Astrocyte (in vitro differentiated cells and primary cell): ENCODE measurements around the gene DCTN4. TPM values are rescaled to one million over a fixed set of nuclear protein-coding genes. Genes with fewer than 3 reads are reported as not detected.
A peak's percentile ranks its signal among the peaks of the same experiment; 100 is the strongest.
"Not testable (repeated sequence)": the region's sequence is repeated elsewhere in the genome, so short reads cannot be mapped to it uniquely, and the experiment has no call there.

ENCODE experiments used
- DNase-seq: peaks from one replicate; pipeline ENCODE4 v3.0.0-alpha.2; 2010; ENCODE audit warnings: low read depth
- FAIRE-seq: peaks from 2 replicates; lab custom pipeline; 2011; peaks lifted over from hg19 to GRCh38; lab: Jason Lieb, UNC
- H2AFZ ChIP-seq: 2 replicates; pipeline ENCODE4 v1.6.0; 2012; ENCODE audit warnings: low read depth, low read length, inconsistent platforms
- H3K27ac ChIP-seq: 2 replicates; pipeline ENCODE4 v1.5.1; 2011; ENCODE audit warnings: low read depth, low read length, inconsistent platforms
- H3K27me3 ChIP-seq: 2 replicates; pipeline ENCODE4 v1.6.0; 2011; ENCODE audit warnings: low read length, inconsistent platforms; ENCODE audit not compliant: insufficient read depth
- H3K36me3 ChIP-seq: 2 replicates; pipeline ENCODE4 v1.5.1; 2011; ENCODE audit warnings: low read length, inconsistent platforms; ENCODE audit not compliant: insufficient read depth
- H3K4me1 ChIP-seq: 2 replicates; pipeline ENCODE4 v1.5.1; 2011; ENCODE audit warnings: low read length, inconsistent platforms; ENCODE audit not compliant: insufficient read depth
- H3K4me2 ChIP-seq: 2 replicates; pipeline ENCODE4 v1.6.0; 2012; ENCODE audit warnings: low read length, inconsistent platforms
- H3K4me3 ChIP-seq: 2 replicates; pipeline ENCODE4 v1.5.1; 2011; ENCODE audit warnings: low read depth, mild to moderate bottlenecking, low read length, inconsistent platforms; ENCODE audit not compliant: insufficient read depth
- H3K79me2 ChIP-seq: 2 replicates; pipeline ENCODE4 v1.6.0; 2012; ENCODE audit warnings: mild to moderate bottlenecking, low read length, inconsistent platforms; ENCODE audit not compliant: insufficient read depth
- H3K9ac ChIP-seq: 2 replicates; pipeline ENCODE4 v1.6.0; 2012; ENCODE audit warnings: mild to moderate bottlenecking, low read length, inconsistent platforms
- H3K9me3 ChIP-seq: 2 replicates; pipeline ENCODE4 v1.5.1; 2012; ENCODE audit warnings: low read depth, mild to moderate bottlenecking, low read length, inconsistent platforms; ENCODE audit not compliant: insufficient read depth
- H4K20me1 ChIP-seq: 2 replicates; pipeline ENCODE4 v1.6.0; 2012; ENCODE audit warnings: low read length, inconsistent platforms; ENCODE audit not compliant: insufficient read depth
- H3K27ac Mint-ChIP-seq: one replicate; pipeline ENCODE4 v1.8.0; 2021; ENCODE audit warnings: mild to moderate bottlenecking, mixed read lengths; ENCODE audit not compliant: unreplicated experiment
- H3K27me3 Mint-ChIP-seq: one replicate; pipeline ENCODE4 v1.8.0; 2021; ENCODE audit warnings: low read depth, mixed read lengths; ENCODE audit not compliant: unreplicated experiment
- H3K36me3 Mint-ChIP-seq: one replicate; pipeline ENCODE4 v1.8.0; 2021; ENCODE audit warnings: low read depth, mixed read lengths; ENCODE audit not compliant: unreplicated experiment
- H3K4me1 Mint-ChIP-seq: one replicate; pipeline ENCODE4 v1.8.0; 2021; ENCODE audit warnings: low read depth, mixed read lengths; ENCODE audit not compliant: unreplicated experiment
- H3K4me3 Mint-ChIP-seq: one replicate; pipeline ENCODE4 v1.8.0; 2021; ENCODE audit warnings: mild to moderate bottlenecking, moderate library complexity, mixed read lengths; ENCODE audit not compliant: unreplicated experiment
- H3K9me3 Mint-ChIP-seq: one replicate; pipeline ENCODE4 v1.8.0; 2021; ENCODE audit warnings: mild to moderate bottlenecking, mixed read lengths; ENCODE audit not compliant: unreplicated experiment
- EZH2 ChIP-seq: IDR thresholded peaks from 2 replicates; pipeline ENCODE4 v1.6.1; 2012; ENCODE audit warnings: mild to moderate bottlenecking, low read length, inconsistent platforms; ENCODE audit not compliant: insufficient read depth
- total RNA-seq: library from RNA; stranded (reverse); gene quantifications from 2 replicates; pipeline ENCODE4 v1.2.1, GENCODE V29; 2021
- TF ChIP-seq, protein P1 (sequence below): IDR thresholded peaks from 2 replicates; pipeline ENCODE4 v1.5.1; 2011; ENCODE audit warnings: low read depth, mild to moderate bottlenecking, inconsistent platforms, low read length, moderate library complexity; ENCODE audit not compliant: insufficient read depth

The DCTN4 gene
- total RNA-seq, 1 donor from 2014 or later = 57.0 TPM

DNA sequence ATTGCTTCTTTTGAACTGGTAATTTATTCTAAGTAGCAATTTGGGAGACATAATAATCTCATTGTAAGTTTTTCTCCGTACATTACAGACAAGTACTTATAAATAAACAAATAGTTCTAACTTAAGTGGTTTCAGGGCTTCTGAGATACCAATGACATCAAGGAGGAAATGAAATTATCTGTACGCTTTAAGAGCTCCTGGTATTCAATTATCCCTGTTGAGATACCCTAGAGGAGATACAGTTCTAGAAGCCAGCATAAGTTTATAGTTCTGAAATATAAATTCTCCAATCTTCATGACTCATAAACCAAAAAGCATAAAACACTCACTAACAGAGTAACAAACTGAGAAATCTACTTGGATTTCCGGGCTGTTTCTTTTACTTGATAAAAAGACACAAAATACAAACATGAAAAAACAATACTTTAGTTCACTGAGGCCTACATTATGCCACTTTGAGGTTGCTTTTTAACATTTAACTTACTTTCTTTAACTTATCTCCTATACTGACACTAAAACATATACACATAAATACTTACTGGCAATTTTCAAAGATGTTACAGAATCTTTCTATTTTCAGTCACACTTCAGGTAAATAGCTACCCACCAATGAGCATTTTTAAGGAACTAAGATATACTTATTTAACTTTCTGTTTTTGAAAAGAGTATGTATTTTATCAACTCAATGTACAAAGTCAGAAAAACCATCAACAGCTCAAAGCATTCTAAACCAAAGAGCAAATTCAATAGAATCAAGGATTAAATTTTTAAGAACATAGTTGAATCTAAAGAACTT is 7.5 kb downstream of the DCTN4 start:
- H3K36me3 ChIP-seq = peaks cover 40% of the 10 kb centered on the region
- TF ChIP-seq, protein P1, sequence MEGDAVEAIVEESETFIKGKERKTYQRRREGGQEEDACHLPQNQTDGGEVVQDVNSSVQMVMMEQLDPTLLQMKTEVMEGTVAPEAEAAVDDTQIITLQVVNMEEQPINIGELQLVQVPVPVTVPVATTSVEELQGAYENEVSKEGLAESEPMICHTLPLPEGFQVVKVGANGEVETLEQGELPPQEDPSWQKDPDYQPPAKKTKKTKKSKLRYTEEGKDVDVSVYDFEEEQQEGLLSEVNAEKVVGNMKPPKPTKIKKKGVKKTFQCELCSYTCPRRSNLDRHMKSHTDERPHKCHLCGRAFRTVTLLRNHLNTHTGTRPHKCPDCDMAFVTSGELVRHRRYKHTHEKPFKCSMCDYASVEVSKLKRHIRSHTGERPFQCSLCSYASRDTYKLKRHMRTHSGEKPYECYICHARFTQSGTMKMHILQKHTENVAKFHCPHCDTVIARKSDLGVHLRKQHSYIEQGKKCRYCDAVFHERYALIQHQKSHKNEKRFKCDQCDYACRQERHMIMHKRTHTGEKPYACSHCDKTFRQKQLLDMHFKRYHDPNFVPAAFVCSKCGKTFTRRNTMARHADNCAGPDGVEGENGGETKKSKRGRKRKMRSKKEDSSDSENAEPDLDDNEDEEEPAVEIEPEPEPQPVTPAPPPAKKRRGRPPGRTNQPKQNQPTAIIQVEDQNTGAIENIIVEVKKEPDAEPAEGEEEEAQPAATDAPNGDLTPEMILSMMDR = no peak
- no peak for TF ChIP-seq EZH2
- no peak overlapping the region for H3K4me3 Mint-ChIP-seq
- H3K27ac Mint-ChIP-seq = no peak overlapping the region
- no peaks in the 10 kb centered on the region for H3K27me3 Mint-ChIP-seq
- no peak overlapping the region for H2AFZ ChIP-seq
- peaks cover 16% of the 10 kb centered on the region for H3K36me3 Mint-ChIP-seq
- H3K4me2 ChIP-seq = no peak overlapping the region
- DNase-seq = peak; percentile 16
- no peaks in the 10 kb centered on the region for H3K4me1 Mint-ChIP-seq
- FAIRE-seq = no peak
- H3K79me2 ChIP-seq = peaks cover 67% of the 10 kb centered on the region
- H3K4me1 ChIP-seq = no peaks in the 10 kb centered on the region
- no peaks in the 10 kb centered on the region for H3K9me3 ChIP-seq
- peaks cover 27% of the 10 kb centered on the region for H4K20me1 ChIP-seq
- no peak overlapping the region for H3K9ac ChIP-seq
- no peak overlapping the region for H3K4me3 ChIP-seq
- H3K27ac ChIP-seq = no peak overlapping the region
- no peaks in the 10 kb centered on the region for H3K9me3 Mint-ChIP-seq
- H3K27me3 ChIP-seq = no peaks in the 10 kb centered on the region

DNA sequence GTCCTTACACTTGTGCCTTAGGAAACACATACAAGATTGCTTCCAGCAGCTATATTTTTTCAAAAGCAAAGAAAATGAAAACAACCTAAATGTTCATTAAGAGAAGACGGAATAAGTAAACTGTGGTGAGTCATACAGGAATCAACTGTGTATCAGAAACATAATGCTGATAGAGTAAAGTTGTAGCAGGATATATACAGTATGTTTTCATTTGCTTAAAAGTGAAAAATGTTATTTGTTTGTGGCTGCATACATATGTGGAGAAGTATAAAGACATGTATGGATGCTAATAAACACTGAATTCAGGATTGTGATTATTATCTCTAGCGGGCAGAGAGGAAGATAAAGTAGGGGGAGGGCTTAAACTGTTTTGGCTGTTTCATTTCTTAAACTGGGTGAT is 8.3 kb downstream of the DCTN4 start:
- H3K9ac ChIP-seq = no peak overlapping the region
- peaks cover 59% of the 10 kb centered on the region for H3K79me2 ChIP-seq
- no peak overlapping the region for H2AFZ ChIP-seq
- H3K27ac ChIP-seq = no peak overlapping the region
- H3K4me1 ChIP-seq = no peaks in the 10 kb centered on the region
- H3K36me3 Mint-ChIP-seq = peaks cover 18% of the 10 kb centered on the region
- DNase-seq (no peak), FAIRE-seq (no peak)
- H3K27me3 Mint-ChIP-seq = no peaks in the 10 kb centered on the region
- no peaks in the 10 kb centered on the region for H3K9me3 ChIP-seq
- no peak overlapping the region for H3K4me3 Mint-ChIP-seq
- H3K27ac Mint-ChIP-seq = no peak overlapping the region
- no peak overlapping the region for H3K4me3 ChIP-seq
- H3K9me3 Mint-ChIP-seq = no peaks in the 10 kb centered on the region
- no peak overlapping the region for H3K4me2 ChIP-seq
- H4K20me1 ChIP-seq = peaks cover 27% of the 10 kb centered on the region
- TF ChIP-seq, protein P1 = no peak
- no peak for TF ChIP-seq EZH2
- peaks cover under 1% of the 10 kb centered on the region for H3K4me1 Mint-ChIP-seq
- H3K36me3 ChIP-seq = peaks cover 36% of the 10 kb centered on the region
- no peaks in the 10 kb centered on the region for H3K27me3 ChIP-seq

DNA sequence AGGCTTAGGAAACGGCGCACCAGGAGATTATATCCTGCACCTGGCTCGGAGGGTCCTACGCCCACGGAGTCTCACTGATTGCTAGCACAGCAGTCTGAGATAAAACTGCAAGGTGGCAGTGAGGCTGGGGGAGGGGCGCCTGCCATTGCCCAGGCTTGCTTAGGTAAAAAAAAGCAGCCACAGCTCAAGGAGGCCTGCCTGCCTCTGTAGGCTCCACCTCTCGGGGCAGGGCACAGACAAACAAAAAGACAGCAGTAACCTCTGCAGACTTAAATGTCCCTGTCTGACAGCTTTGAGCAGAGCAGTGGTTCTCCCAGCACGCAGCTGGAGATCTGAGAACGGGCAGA is 15.7 kb downstream of the DCTN4 start:
- H3K9me3 ChIP-seq, H3K9me3 Mint-ChIP-seq, H3K4me1 Mint-ChIP-seq, H3K27ac ChIP-seq, H3K4me2 ChIP-seq, H3K27me3 ChIP-seq, FAIRE-seq, H3K27ac Mint-ChIP-seq, H2AFZ ChIP-seq, H3K9ac ChIP-seq, H3K27me3 Mint-ChIP-seq, H3K36me3 ChIP-seq, H3K4me3 Mint-ChIP-seq, H3K4me3 ChIP-seq, DNase-seq, H3K4me1 ChIP-seq: not testable (repeated sequence)
- peaks cover 34% of the 10 kb centered on the region for H4K20me1 ChIP-seq
- H3K36me3 Mint-ChIP-seq = peaks cover 21% of the 10 kb centered on the region
- H3K79me2 ChIP-seq = peaks cover 42% of the 10 kb centered on the region

DNA sequence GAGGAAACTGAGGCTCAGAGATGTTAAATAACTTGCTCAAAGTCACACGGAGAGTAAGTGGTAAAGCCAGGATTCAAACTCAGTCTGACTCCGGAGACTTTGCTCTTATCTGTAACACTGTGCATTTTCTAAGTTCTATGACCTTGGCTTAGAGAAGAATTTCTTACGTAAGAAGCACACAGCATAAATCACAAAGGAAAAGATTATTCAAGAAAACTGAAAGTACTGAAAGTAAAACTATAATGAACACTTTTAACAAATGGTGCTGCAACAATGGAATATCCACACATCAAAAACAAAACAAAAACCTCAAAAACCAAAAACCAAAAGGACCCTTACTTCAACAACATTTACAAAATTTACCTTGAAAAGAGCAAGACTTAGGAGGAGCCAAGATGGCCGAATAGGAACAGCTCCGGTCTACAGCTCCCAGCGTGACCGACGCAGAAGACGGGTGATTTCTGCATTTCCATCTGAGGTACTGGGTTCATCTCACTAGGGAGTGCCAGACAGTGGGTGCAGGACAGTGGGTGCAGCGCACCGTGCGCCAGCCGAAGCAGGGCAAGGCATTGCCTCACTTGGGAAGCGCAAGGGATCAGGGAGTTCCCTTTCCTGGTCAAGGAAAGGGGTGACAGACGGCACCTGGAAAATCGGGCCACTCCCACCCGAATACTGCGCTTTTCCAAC is 16.2 kb downstream of the DCTN4 start:
- not testable (repeated sequence) for H3K27ac ChIP-seq, H3K4me3 ChIP-seq, FAIRE-seq, H3K4me1 ChIP-seq, H3K4me1 Mint-ChIP-seq, H3K27me3 ChIP-seq, H3K36me3 ChIP-seq, H3K4me2 ChIP-seq, DNase-seq, H3K4me3 Mint-ChIP-seq, H3K27ac Mint-ChIP-seq, H2AFZ ChIP-seq, H3K9ac ChIP-seq, H3K27me3 Mint-ChIP-seq, H3K9me3 Mint-ChIP-seq, H3K9me3 ChIP-seq
- H3K36me3 Mint-ChIP-seq = peaks cover 22% of the 10 kb centered on the region
- Histone ChIP-seq H4K20me1 (peaks cover 38% of the 10 kb centered on the region), H3K79me2 (peaks cover 47% of the 10 kb centered on the region)
